HTERT RPE-1 (cell line): ENCODE results near the gene APOL2.
"Not testable (repeated sequence)": the region's sequence is repeated elsewhere in the genome, so short reads cannot be mapped to it uniquely, and the experiment has no call there.

Source experiments
- in situ Hi-C: fragments of 300-500 bp; cut with MboI; formaldehyde crosslinking; loops from 4 replicates; pipeline ENCODE4 v1.14.3; 2020; ENCODE audit warnings: low sequenced_read_pairs

APOL2 gene

DNA sequence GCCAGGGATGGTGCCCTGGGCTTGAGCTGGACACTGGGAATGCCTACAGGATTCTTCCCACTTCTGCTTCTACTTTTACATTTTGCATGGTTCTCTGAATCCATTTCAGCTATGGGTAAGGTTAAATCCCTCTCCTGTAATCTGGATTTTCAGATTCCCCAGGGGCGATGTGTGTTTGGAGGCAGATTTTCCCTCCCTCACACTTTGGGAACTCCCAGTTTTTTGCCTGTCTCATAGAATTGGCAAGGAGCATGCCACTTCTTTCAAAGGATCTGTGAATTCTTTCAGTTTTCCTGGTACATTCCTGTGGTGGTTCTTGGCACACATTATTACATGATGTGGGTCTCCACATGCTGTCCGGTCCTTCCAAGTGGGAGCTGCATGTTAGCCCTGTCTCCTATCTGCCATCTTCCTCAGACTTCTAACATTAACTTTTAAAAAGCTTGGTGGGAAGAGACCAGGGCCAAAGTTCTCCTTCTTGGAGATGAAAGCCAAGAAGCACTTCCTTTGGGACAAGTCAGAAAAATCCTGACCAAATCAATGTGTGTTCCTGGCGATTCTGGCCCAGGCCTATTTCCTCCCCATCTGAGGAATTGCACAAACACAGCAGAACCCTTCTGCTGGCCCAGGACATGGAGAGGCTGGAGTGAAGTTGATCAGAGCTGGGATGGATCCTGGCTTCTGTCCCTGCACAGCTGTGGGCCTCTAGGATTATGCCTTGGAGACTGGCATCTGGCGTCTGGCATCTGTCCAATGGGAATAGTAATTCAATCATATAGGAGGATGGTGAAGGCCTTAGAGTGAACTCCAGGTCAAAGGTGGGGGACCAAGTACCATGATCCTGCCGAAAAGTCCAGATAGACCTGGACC is 5.4 kb upstream of the APOL2 start:
- in situ Hi-C loops, result no loop called here

DNA sequence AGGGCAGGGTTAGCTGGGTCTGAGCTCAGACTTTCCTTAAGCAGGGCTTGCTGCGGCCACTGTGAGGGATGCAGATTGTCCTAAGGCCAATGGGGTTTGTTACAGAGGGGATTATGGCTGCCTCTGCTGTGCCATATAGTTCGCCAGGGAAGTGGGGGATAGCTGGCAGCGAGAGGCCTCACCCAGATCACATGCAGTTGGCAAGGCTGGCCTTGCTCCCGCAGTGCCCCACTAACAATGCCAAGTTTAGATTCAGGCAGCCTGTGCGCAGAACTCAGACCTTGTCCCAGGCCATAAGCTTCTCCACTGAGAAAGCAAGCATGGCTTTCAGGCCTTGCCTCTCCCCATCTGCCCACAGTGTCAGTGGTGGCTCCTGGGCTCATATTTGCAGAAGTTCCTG is 4.7 kb upstream of the APOL2 start:
- in situ Hi-C loops, result no loop called here

DNA sequence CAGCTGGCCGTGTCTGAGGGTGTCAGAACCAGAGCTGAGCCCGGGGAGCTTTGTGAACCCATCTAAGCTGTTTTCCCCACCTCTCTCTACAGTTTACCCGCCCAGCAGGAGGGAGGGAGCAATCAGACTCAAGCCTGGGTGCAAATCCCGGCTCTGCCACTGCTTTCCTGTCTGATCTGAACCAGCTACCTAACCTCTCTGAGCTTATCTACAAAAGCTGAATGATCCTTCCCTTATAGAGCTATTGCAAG is 252 bp downstream of the APOL2 start:
- in situ Hi-C loops, result no loop called here

DNA sequence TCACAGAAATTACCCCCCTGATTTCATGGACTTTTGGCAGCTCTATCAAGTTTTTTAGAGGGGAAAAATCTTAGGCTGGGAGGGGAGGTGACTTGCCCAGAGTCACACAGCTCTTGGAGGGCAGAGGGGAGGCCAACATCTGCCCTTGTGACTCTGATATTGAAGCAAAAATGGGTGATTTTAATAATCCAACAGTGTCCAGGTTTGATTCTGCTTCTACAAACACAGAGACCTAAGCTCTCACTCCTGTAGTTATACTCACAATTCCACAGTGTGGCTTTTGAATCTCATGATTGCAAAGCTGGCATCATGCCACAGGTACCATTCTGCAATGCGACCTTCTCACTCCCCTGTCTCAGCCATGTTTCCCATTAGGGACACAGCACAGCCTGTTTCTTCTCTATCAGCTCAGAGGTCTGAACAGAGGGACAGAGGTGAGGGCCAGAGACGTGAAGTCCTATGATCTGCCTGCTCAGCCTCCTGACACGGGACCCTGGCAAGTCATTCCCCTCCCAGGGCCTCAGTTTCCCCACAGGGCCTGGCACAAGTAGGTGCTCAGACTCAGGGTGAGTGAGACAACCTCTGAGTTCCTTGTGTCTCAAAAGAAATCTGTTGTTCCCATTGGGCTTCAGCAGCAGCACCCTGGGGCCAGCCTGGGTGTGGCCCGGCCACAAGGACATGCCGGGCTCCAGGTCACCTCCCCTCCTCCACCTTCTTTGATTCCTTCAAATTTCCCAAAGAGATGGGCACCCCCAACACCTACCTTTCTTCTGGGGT is 766 bp downstream of the APOL2 start:
- in situ Hi-C loops, result no loop called here

DNA sequence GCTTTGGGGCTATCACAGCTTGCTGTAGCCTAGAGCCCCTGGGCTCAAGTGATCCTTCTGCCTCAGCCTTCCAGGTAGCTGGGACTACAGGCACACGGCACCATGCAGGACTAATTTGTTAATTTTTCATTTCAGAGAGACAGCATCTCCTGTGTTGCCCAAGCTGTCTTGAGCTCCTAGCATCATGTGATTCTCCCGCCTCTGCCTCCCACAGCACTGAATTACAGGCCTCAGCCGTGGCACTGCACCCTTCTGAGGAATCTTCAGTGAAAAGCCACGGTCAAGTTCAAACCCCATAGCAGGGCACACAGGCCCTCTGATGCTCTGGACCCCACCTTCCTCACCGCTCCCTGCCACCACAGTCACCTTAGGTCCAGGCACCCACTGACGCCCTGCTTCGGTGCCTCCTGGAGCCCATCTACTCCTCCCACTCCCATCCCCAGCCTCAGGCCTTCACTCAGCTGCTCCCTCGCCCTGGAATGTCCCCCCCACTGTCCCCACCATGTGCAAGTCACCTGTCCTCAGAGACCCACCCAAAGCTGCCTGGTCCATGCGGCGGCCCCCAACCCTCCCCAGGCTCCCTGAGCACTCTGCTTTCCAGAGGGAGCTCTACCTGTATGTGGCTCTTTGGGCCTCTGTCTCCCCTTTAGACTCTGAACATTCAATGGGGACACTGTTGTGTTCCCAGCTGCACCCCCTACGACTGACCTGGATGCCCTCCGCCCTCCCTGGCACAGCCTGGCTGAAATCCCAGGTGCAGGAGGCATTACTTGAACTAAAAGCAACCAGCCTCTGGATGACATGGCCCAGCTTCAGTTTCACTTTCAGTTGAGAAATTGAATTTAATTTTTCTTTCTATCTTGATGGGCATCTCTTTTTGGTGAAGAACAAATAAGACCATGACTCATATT is 1.6 kb downstream of the APOL2 start:
- in situ Hi-C loops, result no loop called here

DNA sequence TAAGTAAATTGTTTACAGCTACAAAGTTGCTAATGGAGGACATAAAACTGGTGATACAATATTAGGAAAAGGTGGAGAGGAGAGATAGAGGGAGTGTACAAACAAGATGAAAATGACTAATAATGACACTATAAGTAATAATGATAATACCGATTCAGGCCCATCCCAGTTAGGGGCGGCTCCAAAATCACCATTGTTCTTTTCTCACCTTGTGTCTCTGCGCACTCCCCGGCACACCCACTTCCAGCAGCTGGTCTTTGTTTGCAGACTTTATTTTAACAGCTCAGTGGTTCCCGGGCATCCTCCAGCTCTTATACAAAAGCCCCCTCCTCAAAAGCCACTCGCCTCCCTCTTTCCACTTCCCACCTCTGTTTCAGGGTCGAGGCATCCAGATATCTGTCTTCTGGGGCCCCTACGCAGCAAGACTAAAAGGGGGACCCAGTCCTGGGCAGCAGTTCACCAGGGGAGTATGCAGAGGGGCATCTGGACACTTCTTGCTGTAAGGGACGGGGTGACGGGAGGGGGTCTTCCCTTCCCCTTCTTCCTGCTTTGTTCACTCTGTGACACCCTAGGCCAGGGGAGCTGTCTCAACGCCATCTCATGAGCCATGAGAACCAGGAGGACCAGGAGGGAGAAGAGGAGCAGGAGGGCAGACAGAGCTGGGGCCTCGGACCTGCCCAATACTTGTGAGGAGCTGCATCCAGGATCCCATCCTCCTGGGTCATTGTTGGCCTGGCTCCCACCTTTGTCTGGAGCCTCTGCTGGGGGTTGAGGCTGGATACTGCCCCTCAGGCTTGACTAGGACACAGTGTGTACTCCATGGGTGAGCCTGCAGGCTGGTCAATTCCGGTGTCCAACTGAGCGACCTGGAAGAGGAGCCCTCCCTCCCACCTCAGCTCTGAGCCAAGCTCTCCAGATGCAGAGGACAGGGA is 2.7 kb downstream of the APOL2 start:
- in situ Hi-C loops, result no loop called here

DNA sequence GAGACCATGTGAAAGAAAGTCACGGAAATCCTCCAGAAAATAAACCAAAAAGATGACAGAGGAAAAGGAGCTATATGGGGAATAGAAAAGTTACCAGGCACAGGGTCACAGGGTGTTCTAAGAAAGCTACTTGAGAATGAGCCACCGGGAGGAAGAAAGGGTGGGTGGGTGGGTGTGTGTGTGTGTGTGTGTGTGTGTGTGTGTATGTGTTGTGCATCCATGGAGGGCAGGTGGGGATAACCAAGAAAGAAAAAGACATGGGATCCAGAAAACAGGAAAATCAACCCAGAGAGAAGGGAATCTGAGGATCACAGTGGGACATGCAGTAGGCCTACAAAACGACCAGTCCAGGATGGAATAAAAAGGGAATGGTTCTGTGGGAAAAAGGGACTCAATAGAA is 3.7 kb downstream of the APOL2 start:
- in situ Hi-C loops, result no loop called here

DNA sequence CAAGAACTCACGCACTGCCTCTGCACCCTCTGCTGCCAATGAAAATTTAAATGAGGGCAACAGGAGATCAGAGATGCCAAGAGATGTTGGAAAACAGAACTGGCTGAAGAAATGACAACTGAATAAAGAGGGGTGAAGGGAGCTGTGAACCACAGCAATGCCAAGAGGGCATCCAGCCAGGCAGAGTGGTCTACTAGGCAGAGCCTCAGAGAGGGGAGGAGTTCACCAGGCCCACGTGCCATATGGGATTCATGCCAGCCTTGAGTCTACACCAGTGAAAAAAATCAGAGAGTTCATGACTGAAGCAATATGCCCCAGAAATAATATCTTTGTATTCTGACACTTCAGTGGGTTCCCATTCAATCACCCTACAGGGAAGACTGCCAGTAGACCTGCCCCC is 4.4 kb downstream of the APOL2 start:
- in situ Hi-C loops, result no loop called here

DNA sequence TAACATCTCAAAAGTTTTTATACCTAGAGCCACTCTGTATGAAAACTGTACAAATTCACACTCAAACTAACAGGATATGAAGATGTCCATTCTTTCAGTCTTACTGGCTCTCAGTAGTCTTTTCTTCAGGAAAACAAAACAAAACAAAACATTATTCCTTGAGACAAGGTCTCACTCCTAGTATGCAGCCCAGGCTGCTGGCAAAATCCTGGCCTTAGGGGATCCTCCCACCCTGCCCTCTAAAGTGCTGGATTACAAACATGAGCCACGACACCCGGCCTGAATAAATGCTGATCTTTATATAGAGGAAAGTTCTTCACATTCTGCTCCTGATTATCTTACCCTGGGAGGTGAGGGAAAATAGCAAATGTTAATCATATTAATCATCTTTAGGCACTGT is 5.1 kb downstream of the APOL2 start:
- in situ Hi-C loops, result no loop called here

DNA sequence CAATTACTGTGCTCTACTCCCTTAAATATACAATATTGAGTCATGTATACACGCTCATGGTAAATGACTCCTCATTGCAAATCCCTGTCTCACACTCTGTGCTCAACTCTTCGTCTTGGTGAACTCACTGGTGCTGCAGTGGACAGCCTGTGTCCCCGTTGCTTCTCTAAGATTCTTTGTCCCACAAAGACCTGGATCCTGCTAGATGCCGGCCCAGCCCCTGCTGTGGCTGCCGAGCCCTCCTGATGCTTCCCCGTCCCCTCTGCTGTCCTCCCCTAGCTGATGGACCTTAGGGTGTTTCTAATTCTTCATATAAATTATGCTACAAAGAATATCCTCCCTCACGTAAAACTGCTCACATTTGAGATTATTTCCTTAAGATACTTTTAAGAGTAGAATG is 5.5 kb downstream of the APOL2 start:
- in situ Hi-C loops, result no loop called here

DNA sequence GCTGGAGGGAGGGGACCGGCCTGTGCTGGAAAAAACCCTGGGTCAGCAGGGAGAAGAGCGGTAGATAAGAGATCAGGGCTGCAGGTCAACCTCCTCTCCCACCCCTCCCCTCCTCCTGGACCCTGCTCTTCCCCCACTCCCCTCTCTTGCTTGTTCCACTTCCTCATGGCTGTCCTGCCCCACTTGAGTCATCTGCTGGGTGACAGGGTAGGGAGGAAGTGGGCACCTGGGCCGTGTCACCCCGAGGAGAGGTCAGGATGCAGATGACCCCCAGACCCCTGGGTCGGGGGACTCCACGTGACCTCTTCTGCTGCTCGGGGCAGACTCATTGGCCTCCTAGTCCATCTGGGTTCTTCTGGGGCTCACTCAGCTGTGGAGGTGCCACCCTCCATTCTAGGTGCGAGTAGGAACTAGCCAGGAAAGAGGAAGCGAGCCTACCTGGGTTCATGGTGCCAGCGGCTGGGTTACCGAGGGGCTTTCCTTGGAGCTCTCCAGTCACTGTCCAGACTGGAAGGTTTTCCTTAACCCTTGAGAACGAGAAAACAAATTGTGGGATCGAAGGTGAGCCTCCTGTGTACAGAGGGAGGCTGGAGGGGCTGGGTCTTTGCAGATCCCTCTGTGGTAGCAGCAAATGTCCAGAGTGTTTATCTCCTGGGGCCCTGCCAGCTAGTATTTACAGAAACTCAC is 6.5 kb downstream of the APOL2 start:
- in situ Hi-C loops, result no loop called here

DNA sequence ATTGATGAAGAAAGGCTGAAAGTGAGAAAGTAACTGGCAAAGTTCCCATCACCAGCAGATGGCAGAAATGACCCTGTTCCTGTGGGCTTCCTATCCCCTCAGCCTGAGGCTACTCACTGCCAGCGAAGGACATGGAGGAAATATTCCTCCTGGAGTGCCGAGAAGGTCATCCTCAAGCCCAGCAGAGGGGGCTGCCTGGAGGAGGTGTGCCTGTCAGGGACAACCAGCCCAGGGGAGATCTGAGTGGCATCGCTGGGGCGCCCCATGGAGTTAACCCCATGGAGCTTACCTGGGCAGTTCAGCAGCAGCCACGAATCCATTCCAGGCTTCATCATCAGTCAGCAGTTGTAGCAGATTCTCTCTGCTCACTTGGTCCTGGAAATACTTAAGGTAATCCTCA is 8.3 kb downstream of the APOL2 start:
- in situ Hi-C loops, result not testable (repeated sequence)

DNA sequence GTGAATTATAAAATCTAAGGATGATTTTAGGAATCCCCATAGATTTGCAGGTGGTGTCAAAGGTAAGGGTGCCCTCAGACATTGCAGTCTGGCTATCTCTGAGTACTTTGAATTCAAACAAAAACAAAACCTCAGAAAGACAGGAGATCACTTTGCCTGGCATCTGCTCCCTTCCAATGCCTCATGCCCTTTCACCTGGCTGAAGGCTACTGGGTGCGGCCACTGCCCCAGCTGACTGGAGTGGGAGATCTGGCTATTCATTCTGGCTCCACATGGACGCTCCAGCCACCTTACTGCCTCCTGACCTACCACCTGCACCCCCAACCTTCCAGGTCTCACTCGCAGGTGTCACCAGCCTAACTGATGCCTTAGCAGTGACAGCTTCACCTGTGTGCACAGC is 9.7 kb downstream of the APOL2 start:
- in situ Hi-C loops, result not testable (repeated sequence)

DNA sequence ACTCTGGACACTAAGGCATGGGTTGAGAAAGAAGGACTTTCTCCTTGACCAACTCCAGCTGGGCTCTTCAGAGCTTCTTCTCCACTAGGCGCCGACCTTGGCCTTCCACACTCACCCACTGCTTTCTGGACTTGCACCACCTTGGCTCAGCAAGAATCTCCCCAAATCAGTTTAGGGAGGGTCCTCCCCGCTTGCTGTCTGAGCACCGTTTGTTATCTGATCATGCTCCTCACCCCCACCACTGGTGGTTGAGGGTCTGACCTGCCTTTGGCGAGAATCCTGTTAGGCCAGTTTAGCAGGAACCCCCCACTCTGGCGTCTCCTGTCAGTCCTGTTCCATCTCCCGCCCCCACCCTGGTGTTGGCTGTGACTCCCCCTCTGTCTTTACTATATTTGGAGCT is 10.4 kb downstream of the APOL2 start:
- in situ Hi-C loops, result no loop called here

DNA sequence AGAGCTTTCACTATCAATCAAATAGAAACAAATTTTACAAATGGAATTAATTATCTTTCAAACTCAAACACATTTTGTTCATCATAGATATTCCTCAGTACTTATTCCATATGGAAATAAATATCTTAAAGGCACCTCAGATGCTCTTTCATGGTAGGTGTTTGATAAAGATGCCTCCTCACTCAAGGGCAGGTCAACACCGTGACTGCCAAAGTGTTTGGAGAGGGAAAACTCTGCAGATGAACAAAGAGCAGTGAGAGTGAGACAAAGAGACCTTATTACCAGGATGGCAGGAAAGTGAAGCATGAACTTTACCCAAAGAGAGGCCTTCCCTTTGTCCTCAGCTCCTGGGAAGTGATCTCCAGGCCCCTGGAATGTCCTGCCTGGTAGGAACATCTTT is 11.0 kb downstream of the APOL2 start:
- in situ Hi-C loops, result not testable (repeated sequence)

DNA sequence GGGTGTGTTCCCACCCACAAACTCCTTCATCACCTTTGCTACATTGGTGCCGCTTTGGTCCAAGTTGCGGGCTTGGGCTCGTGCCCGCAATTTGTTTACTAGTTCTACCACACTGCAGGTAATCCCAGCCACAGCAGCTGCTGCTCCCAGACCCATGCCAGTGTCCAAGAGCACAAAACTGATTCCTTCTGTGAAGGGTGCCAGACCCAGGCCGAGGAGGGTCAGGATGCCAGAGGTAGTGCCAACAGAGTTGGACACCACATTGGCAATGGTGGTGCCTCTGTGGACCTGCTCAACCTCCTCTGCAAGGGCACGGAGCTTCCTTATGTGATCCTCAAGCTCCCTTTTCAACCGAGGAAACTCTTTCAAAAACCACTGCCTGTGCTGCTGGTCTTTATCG is 11.5 kb downstream of the APOL2 start:
- in situ Hi-C loops, result no loop called here

DNA sequence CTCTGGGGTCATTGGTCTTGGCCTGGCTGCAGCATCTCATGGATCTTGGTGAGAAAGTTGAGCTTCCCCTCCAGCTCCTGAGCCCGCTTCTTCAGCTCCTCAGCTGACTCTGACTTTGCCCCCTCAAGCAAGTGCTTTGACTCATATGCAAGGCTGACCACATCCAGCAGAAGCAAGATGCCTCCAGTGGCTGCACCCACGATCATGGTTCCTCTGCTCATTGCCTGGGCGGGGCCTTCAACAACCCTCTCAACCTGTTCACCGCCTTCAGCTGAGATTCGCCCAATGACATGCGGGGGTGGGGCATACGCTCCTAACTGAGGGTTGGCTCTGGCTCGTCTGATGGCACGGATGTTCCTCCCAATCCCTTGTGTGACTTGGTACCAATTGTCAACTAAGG is 11.9 kb downstream of the APOL2 start:
- in situ Hi-C loops, result no loop called here

DNA sequence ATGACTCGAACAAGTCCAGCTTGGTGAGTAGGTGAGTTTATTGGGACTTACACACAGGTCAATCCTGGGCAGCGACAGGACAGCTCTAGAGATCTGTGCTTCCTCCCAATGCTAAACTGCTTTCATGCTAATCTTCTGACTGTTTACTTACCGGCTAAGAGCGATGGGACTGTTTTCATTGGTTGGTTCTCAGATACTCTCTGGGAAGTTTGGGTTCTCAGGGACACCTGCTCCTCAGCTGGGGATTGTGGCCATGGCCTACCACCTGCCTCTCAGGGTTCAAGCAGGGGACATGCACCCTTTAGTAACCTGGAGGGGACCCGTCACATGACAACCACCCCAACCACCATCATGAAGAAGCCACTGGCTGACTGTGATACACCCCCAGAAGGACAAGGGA is 13.1 kb downstream of the APOL2 start:
- in situ Hi-C loops, result no loop called here

DNA sequence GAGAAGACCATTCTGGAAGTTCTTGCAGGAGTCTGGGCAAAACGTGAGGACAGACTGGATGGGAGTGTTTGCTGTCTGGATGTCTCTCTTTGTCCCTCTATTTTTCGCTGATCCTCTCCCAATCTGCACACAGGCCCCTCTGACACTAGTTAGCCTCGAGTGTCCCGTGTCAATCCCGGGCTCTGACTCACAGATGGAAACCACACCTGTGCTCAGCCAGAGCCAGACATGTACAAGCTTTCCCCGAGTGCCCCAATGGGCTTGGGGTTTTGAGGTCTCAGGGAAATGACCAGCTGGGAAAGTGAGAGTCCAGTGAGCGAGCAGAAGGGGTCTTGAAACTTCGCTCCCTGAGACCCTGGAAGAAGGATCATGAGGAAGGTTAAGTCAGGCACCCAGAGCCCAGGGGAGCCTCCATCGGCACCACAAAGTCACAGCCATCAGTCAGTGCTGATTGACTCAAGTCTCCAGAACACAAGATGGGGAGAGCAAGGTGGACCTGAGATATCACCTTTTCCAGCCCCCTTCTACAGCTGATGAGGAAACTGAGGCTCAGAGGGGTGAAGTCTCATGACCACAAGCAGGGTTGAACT is 13.9 kb downstream of the APOL2 start:
- in situ Hi-C loops, result no loop called here

DNA sequence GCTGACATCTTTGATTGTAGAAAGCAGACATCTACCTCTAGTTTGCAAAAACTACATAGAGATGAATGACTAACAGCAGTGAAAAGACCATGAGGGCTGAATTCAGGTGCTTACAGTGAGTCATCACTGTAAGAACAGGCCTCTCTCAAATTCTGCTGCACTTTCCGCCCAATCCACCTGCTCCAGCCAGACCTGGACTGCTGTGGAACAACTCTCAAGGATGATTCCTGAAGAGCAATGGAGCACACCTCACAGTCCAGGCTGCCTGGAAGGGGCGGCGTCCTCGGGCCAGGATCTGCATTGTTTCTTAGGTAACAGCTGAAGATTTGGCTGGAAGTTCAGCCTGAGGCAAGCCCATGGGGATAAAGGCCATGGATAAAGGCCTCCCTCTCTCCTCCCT is 15.1 kb downstream of the APOL2 start:
- in situ Hi-C loops, result no loop called here
